GM19395 (cell line): ENCODE results near the gene DGCR2.
"Not testable (repeated sequence)": the region's sequence is repeated elsewhere in the genome, so short reads cannot be mapped to it uniquely, and the experiment has no call there.

Experiments used
- ATAC-seq: cut with Tn5 transposase; IDR thresholded peaks from one replicate; pipeline ENCODE4 v1.9.1; 2021; ENCODE audit warnings: mild to moderate bottlenecking, moderate library complexity; ENCODE audit not compliant: unreplicated experiment

The DGCR2 gene

DNA sequence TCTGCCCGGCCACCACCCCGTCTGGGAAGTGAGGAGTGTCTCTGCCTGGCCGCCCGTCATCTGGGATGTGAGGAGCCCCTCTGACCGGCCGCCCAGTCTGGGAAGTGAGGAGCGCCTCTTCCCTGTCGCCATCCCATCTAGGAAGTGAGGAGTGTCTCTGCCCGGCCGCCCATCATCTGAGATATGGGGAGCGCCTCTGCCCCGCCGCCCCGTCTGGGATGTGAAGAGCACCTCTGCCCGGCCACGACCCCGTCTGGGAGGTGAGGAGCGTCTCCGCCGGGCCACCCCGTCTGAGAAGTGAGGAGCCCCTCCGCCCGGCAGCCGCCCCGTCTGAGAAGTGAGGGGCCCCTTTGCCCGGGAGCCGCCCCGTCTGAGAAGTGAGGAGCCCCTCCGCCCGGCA, 38.1 kb downstream of the DGCR2 start:
- ATAC-seq: not testable (repeated sequence)

- ATAC-seq: no peak
These were observed 39.4 kb downstream of the DGCR2 start for GRCh38 chr22:19082793-19083192.

DNA sequence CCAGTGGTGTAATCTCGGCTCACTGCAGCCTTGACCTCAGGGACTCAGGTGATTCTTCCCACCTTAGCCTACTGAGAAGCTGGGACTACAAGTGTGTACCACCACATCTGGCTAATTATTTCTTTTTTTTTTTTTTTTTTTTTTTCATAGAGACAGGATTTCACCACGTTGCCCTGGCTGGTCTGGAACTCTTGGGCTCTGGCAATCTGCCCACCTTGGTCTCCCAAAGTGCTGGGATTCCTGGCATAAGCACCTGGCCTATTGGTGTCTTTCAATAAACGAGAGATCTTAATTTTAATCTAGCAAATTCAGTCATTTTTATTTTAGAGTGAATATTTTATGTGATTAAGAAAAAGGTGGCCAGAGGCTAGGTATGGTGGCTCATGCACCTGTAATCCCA, 40.1 kb downstream of the DGCR2 start:
- no peak for ATAC-seq

GRCh38 chr22:19081351-19081750, 40.9 kb downstream of the DGCR2 start:
- no peak for ATAC-seq

DNA sequence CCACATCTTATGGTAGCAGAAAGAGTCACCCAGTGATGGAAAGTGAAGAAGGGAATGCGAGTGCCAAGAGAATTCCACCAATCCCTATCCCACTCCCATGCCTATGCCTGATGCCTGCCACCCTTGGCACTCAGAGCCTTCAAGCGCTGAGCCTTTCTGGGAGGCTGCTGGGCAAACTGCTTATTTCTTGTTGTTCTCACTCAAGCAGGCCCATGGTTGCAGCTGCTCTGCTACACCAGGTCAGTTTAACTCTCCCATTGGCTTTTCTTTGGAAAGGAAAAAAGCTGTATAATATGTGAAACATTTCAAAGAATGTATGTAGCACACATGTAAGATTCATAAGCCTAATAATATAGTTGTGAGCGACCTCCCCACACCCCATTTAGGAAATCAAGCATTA, 41.4 kb downstream of the DGCR2 start:
- ATAC-seq: no peak

DNA sequence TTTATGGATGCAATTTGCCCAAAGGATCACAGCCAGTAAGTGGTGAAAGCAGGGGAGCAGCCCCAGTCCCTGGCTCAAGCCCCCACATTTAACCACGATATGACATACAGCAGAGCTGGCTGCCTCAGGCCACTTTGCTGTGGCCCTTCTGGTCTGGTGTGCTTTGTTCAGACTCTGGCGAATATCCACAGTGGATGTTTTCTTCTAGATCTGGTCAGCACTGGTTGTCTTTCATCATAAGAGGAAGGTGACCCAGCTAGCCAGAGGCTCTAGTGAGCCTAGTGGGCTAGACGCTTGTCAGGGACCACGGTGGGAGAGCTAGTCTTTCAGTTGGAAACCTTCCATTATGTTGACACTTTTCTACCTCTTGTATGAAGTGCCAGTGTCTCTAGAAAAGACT, 42.5 kb downstream of the DGCR2 start:
- ATAC-seq: no peak

GRCh38 chr22:19075404-19075803, 46.8 kb downstream of the DGCR2 start:
- ATAC-seq: no peak

DNA sequence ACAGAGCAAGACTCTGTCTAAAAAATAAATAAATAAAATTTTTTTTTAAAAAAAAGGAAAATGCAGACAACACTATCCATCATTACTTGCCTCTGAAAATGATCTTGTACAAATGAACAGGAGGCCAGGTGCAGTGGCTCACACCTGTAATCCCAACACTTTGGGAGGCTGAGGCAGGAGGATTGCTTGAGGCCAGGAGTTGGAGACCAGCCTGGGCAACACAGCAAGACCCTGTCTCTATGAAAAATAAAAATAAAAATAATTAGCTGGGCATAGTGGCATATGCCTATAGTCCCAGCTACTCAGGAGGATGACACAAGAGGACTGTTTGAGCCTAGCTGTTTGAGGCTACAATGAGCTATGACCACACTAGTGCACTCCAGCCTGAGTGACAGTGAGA, 49.4 kb downstream of the DGCR2 start:
- ATAC-seq: not testable (repeated sequence)

GRCh38 chr22:19070397-19071169, 51.6 kb downstream of the DGCR2 start:
- ATAC-seq: no peak

- ATAC-seq: no peak
These were observed 52.8 kb downstream of the DGCR2 start for GRCh38 chr22:19069451-19069850.

- no peak for ATAC-seq
These were observed 53.4 kb downstream of the DGCR2 start for GRCh38 chr22:19068784-19069271.

GRCh38 chr22:19067696-19068348, 54.4 kb downstream of the DGCR2 start:
- ATAC-seq: no peak

- ATAC-seq: no peak
These were observed 55.5 kb downstream of the DGCR2 start for GRCh38 chr22:19066531-19067271.

GRCh38 chr22:19065929-19066328, 56.3 kb downstream of the DGCR2 start:
- ATAC-seq: no peak

GRCh38 chr22:19065298-19065859, 56.8 kb downstream of the DGCR2 start:
- no peak for ATAC-seq

- ATAC-seq: no peak
These were observed 57.7 kb downstream of the DGCR2 start for GRCh38 chr22:19064354-19065054.

DNA sequence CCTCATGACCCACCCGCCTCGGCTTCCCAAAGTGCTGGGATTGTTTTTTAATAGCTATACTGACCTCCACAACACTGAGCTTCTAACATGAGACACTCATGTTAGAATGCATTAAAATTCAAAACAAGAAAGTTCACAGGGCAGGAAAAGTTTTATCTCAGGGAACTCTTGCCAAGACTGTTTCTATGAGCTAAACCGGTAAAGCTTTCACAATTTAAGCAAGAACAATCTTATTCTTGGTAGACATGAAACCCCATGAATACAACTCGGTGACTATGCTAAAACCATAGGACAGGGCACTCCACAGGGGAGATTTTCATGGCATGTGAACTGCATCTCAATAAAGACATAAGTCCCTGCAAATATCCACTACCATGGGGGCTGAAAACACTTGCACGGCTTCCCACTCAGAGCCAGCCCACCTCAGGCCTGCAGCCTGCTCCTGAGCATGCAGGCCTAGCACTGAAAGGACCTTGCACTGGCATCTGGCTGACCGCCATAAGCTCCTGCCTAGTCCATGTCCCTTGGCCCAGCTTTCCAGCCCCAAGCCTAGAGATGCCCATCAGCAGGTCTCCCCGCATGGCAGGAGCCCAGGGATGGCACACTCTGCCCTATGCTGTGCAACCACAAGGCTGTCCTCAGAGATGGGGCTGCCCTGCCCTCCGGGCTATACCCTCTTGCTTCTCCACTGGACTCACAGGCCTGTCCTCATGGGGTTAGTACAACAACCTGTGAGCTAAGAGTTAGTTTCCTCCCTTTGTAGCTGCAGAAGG, 58.4 kb downstream of the DGCR2 start:
- ATAC-seq: no peak

DNA sequence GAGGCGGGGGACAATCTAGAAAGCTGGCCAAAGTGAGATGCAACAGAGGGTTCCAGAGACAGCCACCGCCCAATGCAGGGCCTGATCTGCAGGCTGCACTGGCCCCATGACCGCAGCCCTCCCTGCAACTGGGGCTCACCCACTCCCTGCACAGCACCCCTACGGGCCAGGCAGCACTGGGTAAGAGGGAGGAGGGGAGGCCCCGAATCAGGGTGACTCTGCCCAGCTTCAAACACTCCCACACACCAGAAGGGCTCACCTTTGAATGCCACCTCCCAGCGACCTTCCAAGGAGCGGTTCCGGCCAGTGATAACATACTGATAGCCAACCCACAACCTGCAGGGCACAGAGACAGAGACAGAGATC, 59.3 kb downstream of the DGCR2 start:
- ATAC-seq: no peak

GRCh38 chr22:19062139-19062942, 59.9 kb downstream of the DGCR2 start:
- no peak for ATAC-seq
